Pancreas (tissue), 10 donors: ENCODE measurements around the gene TMEM233. TPM values are rescaled to one million over a fixed set of nuclear protein-coding genes. Genes with fewer than 3 reads are reported as not detected.
A peak's percentile ranks its signal among the peaks of the same experiment; 100 is the strongest.

Experiments
- ATAC-seq, 4 donors: fragments of 200-7000 bp; cut with Tn5 transposase; one replicate each; pipeline versions ENCODE4 v1.8.0 to v1.9.1; 2020; ENCODE audit warnings: mild to moderate bottlenecking in 4 of 4, moderate library complexity in 4 of 4
- DNase-seq, 6 donors: peaks; one replicate each; pipeline ENCODE4 v3.0.0-alpha.2; 2020
- FAIRE-seq: peaks from 2 replicates; lab custom pipeline; 2012; peaks lifted over from hg19 to GRCh38; lab: Jason Lieb, UNC
- H3K27ac ChIP-seq, 4 donors: fragments of 200-600 bp; sonication (generic); 1 replicate in 3 of 4; 2 replicates in 1 of 4; pipeline versions ENCODE4 v1.5.0 to v1.8.0; 2020
- H3K27me3 ChIP-seq, 4 donors: fragments of 200-600 bp; one replicate each; pipeline ENCODE4 v1.8.0; 2021
- H3K36me3 ChIP-seq, 3 donors: fragments of 200-600 bp; sonication (generic) in 1 of 3; one replicate each; pipeline versions ENCODE4 v1.5.0 to v1.8.0; 2020 to 2021
- H3K4me1 ChIP-seq, 3 donors: fragments of 200-600 bp; one replicate each; pipeline ENCODE4 v1.8.0; 2021
- H3K4me3 ChIP-seq, 4 donors: fragments of 200-600 bp; sonication (generic) in 2 of 4; one replicate each; pipeline versions ENCODE4 v1.5.0 to v1.8.0; 2020 to 2021
- H3K9me3 ChIP-seq, 4 donors: fragments of 200-600 bp; one replicate each; pipeline ENCODE4 v1.8.0; 2021
- WGBS, 2 donors: extraction: QIAGEN DNeasy Blood & Tissue Kit; methylation state at CpG; one replicate each; pipeline ENCODE4 v1.1.7; 2013; 5-methylcytosine and 5-hydroxymethylcytosine counted together
- intact Hi-C, 3 donors: fragments of 100-400 bp; cut with DNase I; formaldehyde crosslinking; loops; one replicate each; pipeline versions ENCODE4 v1.11.1 to v1.14.2; 2022
- polyA plus RNA-seq, 2 donors: library from polyadenylated mRNA; stranded (reverse); fragments of 200-250 nt; gene quantifications; one replicate each; pipeline ENCODE4 v1.2.3, GENCODE V29; 2013
- total RNA-seq, 6 donors: library from RNA; stranded (reverse); fragmentation: NEBNext Ultra II Directional in 4 of 6; extraction: Animal tissue kit (Norgen Biotek cat#: 25700) in 4 of 6; gene quantifications; one replicate each; pipeline versions ENCODE4 v1.2.1 to v1.2.4, GENCODE V29; 2021 to 2023
- TF ChIP-seq, protein P1 (sequence below), 4 donors: fragments of 200-600 bp; sonication (generic) in 3 of 4; IDR thresholded peaks; one replicate each; pipeline versions ENCODE4 v1.5.0 to v1.8.0; 2021; ENCODE audit warnings: antibody characterized with exemption in 4 of 4
- donor health status: healthy with polysubstance abuse.
- donor health status: DM: no; HTN: no; CAD: no; lungs with moderate emphysema.
- donor health status: DM: no; HTN: no; CAD: no.
- donor health status: control.
- donor health status: control.
- donor health status: Bipolar disorder and iron deficiency.
- donor health status: DM: yes; HTN: yes; CAD: no.
- donor health status: DM: no; HTN: no; CAD: no.
- donor health status: DM: no; HTN: no; CAD: no.
- donor health status: DM: yes; HTN: yes; CAD: no.

The TMEM233 gene
- total and polyA plus RNA-seq, 8 donors: 0.05 to 0.52 (median 0.07) TPM; not detected in 2

- 86 to 93% methylated on average over 9 of the region's 9 CpGs for whole genome bisulfite sequencing, 2 donors
- Histone ChIP-seq H3K27me3 (no peaks in the 10 kb centered on the region), H3K9me3 (no peaks in the 10 kb centered on the region), H3K36me3 (peaks cover 14 to 97% (median 69%) of the 10 kb centered on the region in 3 donors), H3K27ac (no peak overlapping the region), H3K4me1 (peaks cover 7 to 8% (median 8%) of the 10 kb centered on the region in 3 donors), H3K4me3 (no peak overlapping the region)
- peak in 1 of 4 donors; percentile 46 for ATAC-seq
- DNase-seq: no peak
- TF ChIP-seq, protein P1, sequence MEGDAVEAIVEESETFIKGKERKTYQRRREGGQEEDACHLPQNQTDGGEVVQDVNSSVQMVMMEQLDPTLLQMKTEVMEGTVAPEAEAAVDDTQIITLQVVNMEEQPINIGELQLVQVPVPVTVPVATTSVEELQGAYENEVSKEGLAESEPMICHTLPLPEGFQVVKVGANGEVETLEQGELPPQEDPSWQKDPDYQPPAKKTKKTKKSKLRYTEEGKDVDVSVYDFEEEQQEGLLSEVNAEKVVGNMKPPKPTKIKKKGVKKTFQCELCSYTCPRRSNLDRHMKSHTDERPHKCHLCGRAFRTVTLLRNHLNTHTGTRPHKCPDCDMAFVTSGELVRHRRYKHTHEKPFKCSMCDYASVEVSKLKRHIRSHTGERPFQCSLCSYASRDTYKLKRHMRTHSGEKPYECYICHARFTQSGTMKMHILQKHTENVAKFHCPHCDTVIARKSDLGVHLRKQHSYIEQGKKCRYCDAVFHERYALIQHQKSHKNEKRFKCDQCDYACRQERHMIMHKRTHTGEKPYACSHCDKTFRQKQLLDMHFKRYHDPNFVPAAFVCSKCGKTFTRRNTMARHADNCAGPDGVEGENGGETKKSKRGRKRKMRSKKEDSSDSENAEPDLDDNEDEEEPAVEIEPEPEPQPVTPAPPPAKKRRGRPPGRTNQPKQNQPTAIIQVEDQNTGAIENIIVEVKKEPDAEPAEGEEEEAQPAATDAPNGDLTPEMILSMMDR (IDR thresholded peaks at IDR 0.05): no peak
- no peak for FAIRE-seq
- intact Hi-C loops: no loop called here
Observed at GRCh38 chr12:119676022-119676421, 82.4 kb downstream of the TMEM233 start.

- ATAC-seq (no peak), DNase-seq (no peak), FAIRE-seq (no peak)
- Histone ChIP-seq H3K27me3 (no peaks in the 10 kb centered on the region), H3K27ac (no peak overlapping the region), H3K4me1 (peaks cover 3 to 6% (median 5%) of the 10 kb centered on the region in 3 donors), H3K36me3 (peaks cover 14 to 100% (median 69%) of the 10 kb centered on the region in 3 donors), H3K4me3 (no peak overlapping the region), H3K9me3 (no peaks in the 10 kb centered on the region)
- intact Hi-C loops: no loop called here
- WGBS, 2 donors: 90 to 92% methylated on average over 13 of the region's 13 CpGs
- TF ChIP-seq, protein P1 (IDR thresholded peaks at IDR 0.05): no peak
Observed at GRCh38 chr12:119676573-119676972, 83.0 kb downstream of the TMEM233 start.

DNA sequence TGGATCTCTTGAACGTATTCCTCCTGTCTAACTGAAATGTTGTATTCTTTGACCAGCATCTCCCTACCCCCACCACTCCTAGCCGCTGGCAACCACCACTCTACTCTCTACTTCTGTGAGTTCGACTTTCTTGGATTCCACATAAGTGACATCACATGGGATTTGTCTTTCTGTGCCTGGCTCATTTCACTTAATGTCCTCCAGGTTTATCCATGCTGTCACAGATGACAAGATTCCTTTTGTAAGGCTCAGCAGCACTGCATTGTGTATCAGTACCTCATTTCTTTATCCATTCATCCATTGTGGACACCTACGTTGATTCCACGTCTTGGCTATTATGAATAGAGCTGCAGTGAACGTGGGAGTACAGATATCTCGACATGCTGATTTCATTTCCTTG is 84.9 kb downstream of the TMEM233 start:
- no peak for ATAC-seq
- Histone ChIP-seq H3K4me3 (no peak overlapping the region), H3K4me1 (peaks cover 0 to 13% (median 10%) of the 10 kb centered on the region in 3 donors), H3K9me3 (no peaks in the 10 kb centered on the region), H3K27me3 (no peaks in the 10 kb centered on the region), H3K27ac (no peak overlapping the region), H3K36me3 (peaks cover 8 to 89% (median 59%) of the 10 kb centered on the region in 3 donors)
- DNase-seq: no peak
- intact Hi-C loops: no loop called here
- 87 to 91% methylated on average over 7 of the region's 7 CpGs for WGBS, 2 donors
- TF ChIP-seq, protein P1 (IDR thresholded peaks at IDR 0.05): no peak
- no peak for FAIRE-seq

DNA sequence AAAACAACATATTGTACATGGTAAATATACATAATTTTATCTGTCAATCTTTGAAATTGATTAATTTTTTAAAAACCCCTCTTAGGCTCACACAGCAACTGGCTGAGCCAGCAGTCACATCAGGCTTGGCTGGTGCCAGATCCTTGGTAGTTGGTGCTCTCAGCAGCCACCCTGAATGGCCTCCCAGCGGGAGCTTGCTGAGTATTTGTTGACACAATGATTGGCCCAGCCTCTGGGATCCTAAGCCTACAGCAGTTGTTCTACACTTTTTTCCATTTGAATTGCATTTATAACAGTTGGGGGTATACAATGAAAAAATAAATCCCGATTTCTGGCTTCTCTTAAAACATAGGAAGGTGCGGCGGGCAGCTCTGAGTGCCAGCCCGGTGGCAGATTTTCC is 85.5 kb downstream of the TMEM233 start:
- no peak for FAIRE-seq
- peaks cover 8 to 83% (median 54%) of the 10 kb centered on the region in 3 donors for H3K36me3 ChIP-seq
- WGBS, 2 donors: 80 to 83% methylated on average over 5 of the region's 5 CpGs
- peaks cover 0 to 19% (median 11%) of the 10 kb centered on the region in 3 donors for H3K4me1 ChIP-seq
- H3K4me3 ChIP-seq: no peak overlapping the region
- peak in 1 of 4 donors; percentile 36 for ATAC-seq
- no peak for DNase-seq
- TF ChIP-seq, protein P1 (IDR thresholded peaks at IDR 0.05): no peak
- H3K27me3 ChIP-seq: no peaks in the 10 kb centered on the region
- no peak overlapping the region for H3K27ac ChIP-seq
- intact Hi-C loops: no loop called here
- no peaks in the 10 kb centered on the region for H3K9me3 ChIP-seq

DNA sequence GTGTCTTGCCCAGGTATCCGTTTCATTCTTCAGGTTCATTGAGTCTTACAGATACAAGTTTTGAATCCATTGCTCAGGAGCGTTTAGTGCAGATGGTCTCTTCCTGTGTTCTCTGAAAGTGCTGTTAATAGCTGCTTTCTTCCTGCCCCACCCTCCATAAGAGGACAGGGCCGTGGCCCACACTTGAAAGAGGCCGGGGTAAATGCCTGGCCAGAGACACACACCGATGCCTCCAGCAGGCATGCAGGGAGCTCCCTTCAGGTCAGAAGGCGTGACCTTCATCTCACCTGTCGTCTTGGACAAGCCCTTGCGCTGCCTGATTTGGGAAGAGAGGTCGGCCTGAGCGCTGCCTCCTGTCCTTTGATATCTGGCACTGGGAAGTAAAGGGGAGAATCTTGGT is 85.9 kb downstream of the TMEM233 start:
- intact Hi-C loops: no loop called here
- Histone ChIP-seq H3K4me3 (no peak overlapping the region), H3K36me3 (peaks cover 8 to 79% (median 50%) of the 10 kb centered on the region in 3 donors), H3K4me1 (peaks cover 0 to 23% (median 11%) of the 10 kb centered on the region in 3 donors), H3K27me3 (no peaks in the 10 kb centered on the region), H3K9me3 (no peaks in the 10 kb centered on the region), H3K27ac (no peak overlapping the region)
- TF ChIP-seq, protein P1 (IDR thresholded peaks at IDR 0.05): no peak
- ATAC-seq (no peak), DNase-seq (no peak), FAIRE-seq (no peak)
- 87 to 91% methylated on average over 10 of the region's 10 CpGs for WGBS, 2 donors
